Activated T-cell treated with anti-CD3 and anti-CD28 coated beads, Interleukin-2, amount 50 U/mL, for 72 hours (primary cell): ENCODE results near the gene DHCR7. TPM values are rescaled to one million over a fixed set of nuclear protein-coding genes. Genes with fewer than 3 reads are reported as not detected.

Source experiments
- ATAC-seq, 2 donors: fragments of 150-1000 bp; cut with Tn5 transposase; replicated peaks in 1 of 2; 2 replicates each; pipeline ENCODE4 v1.10.0; 2021; ENCODE audit warnings: moderate library complexity in 2 of 2, mild to moderate bottlenecking in 1 of 2
- DNase-seq, 2 donors: peaks; one replicate each; pipeline ENCODE4 v3.0.0; 2021 to 2022; ENCODE audit warnings: mixed read lengths in 1 of 2
- H3K27ac Mint-ChIP-seq: one replicate; pipeline ENCODE4 v1.8.0; 2022; ENCODE audit warnings: mild to moderate bottlenecking, moderate library complexity, mixed read lengths
- H3K27me3 Mint-ChIP-seq: one replicate; pipeline ENCODE4 v1.8.0; 2022; ENCODE audit warnings: low read depth, mixed read lengths
- H3K36me3 Mint-ChIP-seq, 2 donors: one replicate each; pipeline ENCODE4 v1.8.0; 2022; ENCODE audit warnings: mixed read lengths in 2 of 2, mild to moderate bottlenecking in 1 of 2; ENCODE audit not compliant: insufficient read depth in 2 of 2
- H3K4me1 Mint-ChIP-seq: one replicate; pipeline ENCODE4 v1.8.0; 2022; ENCODE audit warnings: low read depth, mixed read lengths
- H3K4me3 Mint-ChIP-seq, 2 donors: one replicate each; pipeline ENCODE4 v1.8.0; 2022; ENCODE audit warnings: mild to moderate bottlenecking in 2 of 2, mixed read lengths in 2 of 2, moderate library complexity in 2 of 2
- H3K9me3 Mint-ChIP-seq, 2 donors: one replicate each; pipeline ENCODE4 v1.8.0; 2022; ENCODE audit warnings: mixed read lengths in 2 of 2
- total RNA-seq, 2 donors: library from RNA; stranded (reverse); gene quantifications; one replicate each; pipeline ENCODE4 v1.2.3, GENCODE V29; 2022

The DHCR7 gene
- total RNA-seq, 2 donors from 2014 or later, result 22.2 to 23.4 TPM

- DNase-seq (no peak), ATAC-seq (no peak)
- Mint-ChIP-seq H3K27ac (peak overlapping the region; percentile 98), H3K36me3 (peaks cover 18 to 20% of the 10 kb centered on the region in 2 donors), H3K4me3 (peak overlapping the region; percentile 92 to 100), H3K4me1 (peaks cover 65% of the 10 kb centered on the region), H3K9me3 (peaks cover 4 to 5% of the 10 kb centered on the region in 2 donors), H3K27me3 (no peaks in the 10 kb centered on the region)
These were observed 1.4 kb upstream of the DHCR7 start for GRCh38 chr11:71449596-71449995.

DNA sequence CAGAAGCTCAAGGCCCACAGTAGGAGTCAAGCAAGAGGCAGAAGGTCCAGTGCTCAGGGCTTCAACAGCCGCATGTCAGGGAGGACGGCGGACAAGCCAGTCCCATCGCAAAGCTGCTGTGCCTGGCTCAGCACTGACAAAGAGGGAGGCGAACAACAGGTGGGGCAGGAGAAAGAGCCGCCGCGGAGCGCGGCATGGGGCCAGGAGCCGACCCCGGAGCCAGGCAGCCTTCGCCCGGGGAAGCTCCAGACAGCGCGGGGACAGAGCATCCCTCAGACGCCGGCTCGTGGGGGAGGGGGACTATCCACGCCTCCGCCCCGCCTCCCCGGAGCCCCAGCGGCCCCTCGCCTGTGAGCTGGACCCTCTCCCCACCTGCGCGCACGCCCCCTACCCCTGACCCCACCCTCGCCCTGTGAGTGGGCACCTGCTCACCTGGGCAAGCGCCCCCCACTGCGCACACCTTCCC lies 369 bp downstream of the DHCR7 start:
- H3K36me3 Mint-ChIP-seq, result peaks cover 18 to 24% of the 10 kb centered on the region in 2 donors
- DNase-seq, result peak; percentile 40 to 43
- peaks cover 4 to 5% of the 10 kb centered on the region in 2 donors for H3K9me3 Mint-ChIP-seq
- peaks cover 61% of the 10 kb centered on the region for H3K4me1 Mint-ChIP-seq
- H3K27ac Mint-ChIP-seq, result no peak overlapping the region
- ATAC-seq, result peak; percentile 17 to 22
- no peaks in the 10 kb centered on the region for H3K27me3 Mint-ChIP-seq
- H3K4me3 Mint-ChIP-seq, result peak overlapping the region; percentile 92 to 100

- DNase-seq, result no peak
- Mint-ChIP-seq H3K4me1 (peaks cover 57% of the 10 kb centered on the region), H3K36me3 (peaks cover 18 to 25% of the 10 kb centered on the region in 2 donors)
These were observed 1.1 kb downstream of the DHCR7 start for GRCh38 chr11:71446942-71447688.

DNA sequence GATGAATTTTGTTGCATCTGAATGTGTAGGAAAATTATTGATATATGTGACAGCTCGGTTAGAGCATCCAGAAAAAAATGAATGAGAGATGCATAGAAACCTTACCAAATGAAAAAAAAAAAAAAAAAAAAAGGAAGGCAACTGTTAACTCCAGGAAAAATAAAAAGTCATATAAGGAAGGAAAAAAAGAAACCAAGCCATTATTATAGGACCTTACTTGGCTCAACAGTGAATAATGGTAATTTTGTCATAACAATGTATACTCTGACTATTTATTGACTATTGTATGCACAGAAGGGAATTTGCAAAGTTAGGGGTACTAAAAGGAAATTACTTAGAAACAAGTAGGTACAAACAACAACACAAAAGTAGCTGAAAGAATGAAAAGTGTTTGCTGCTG lies 2.0 kb downstream of the DHCR7 start:
- ATAC-seq (no peak), DNase-seq (no peak)
- Mint-ChIP-seq H3K9me3 (peaks cover 4 to 5% of the 10 kb centered on the region in 2 donors), H3K36me3 (peaks cover 19 to 25% of the 10 kb centered on the region in 2 donors), H3K27ac (no peak overlapping the region), H3K4me1 (peaks cover 48% of the 10 kb centered on the region), H3K4me3 (peak overlapping the region in 1 of 2 donors; percentile 100), H3K27me3 (no peaks in the 10 kb centered on the region)

More at GRCh38 chr11:71446942-71447688, 1.1 kb downstream of the DHCR7 start:
- H3K27me3 Mint-ChIP-seq, result no peaks in the 10 kb centered on the region
- peak overlapping the region; percentile 92 to 100 for H3K4me3 Mint-ChIP-seq
- no peak for ATAC-seq
- H3K27ac Mint-ChIP-seq, result no peak overlapping the region
- H3K9me3 Mint-ChIP-seq, result peaks cover 4 to 5% of the 10 kb centered on the region in 2 donors

GRCh38 chr11:71444811-71445210 lies 3.4 kb downstream of the DHCR7 start:
- Mint-ChIP-seq H3K9me3 (peaks cover 4 to 5% of the 10 kb centered on the region in 2 donors), H3K27me3 (no peaks in the 10 kb centered on the region), H3K4me1 (peaks cover 34% of the 10 kb centered on the region), H3K36me3 (peaks cover 22 to 28% of the 10 kb centered on the region in 2 donors), H3K4me3 (no peak overlapping the region), H3K27ac (no peak overlapping the region)
- DNase-seq, result no peak
- no peak for ATAC-seq

DNA sequence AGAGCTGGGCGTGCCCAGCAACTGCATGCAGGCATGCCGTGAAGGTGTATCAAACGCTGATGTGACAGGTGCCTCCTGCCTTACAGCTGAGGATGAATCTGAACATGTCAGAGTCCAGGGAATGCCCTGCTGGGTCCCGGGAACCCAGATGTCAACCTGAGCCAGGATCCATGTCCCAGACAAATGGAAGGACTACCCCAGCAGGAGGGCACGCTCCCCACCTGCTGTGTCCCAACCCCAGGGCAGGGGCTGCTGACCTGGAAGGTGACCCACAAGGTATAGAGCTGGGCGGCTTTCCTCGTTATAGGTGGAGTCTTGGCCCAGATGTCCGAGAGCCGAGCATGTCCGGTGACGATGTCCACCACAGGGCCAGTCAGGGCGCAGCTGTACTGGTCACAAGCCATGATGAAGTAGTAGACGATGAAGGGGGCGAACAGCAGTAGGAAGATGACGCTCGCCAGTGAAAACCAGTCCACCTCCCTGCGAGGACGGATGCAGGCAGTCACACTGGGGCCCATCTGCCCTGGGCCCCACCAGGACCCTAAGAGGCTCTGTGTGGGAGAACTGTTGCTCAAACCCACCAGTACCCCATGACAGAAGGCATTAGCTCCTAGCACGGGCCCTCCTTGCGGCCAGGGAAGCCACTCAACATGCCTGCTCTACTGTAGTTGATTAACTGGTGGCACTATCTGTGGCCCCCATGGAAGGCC lies 4.3 kb downstream of the DHCR7 start:
- ATAC-seq (no peak), DNase-seq (no peak)
- H3K36me3 Mint-ChIP-seq, result peaks cover 19 to 30% of the 10 kb centered on the region in 2 donors
- H3K9me3 Mint-ChIP-seq, result peaks cover 4 to 5% of the 10 kb centered on the region in 2 donors
- H3K27me3 Mint-ChIP-seq, result no peaks in the 10 kb centered on the region
- no peak overlapping the region for H3K27ac Mint-ChIP-seq
- H3K4me1 Mint-ChIP-seq, result peaks cover 28% of the 10 kb centered on the region
- no peak overlapping the region for H3K4me3 Mint-ChIP-seq

DNA sequence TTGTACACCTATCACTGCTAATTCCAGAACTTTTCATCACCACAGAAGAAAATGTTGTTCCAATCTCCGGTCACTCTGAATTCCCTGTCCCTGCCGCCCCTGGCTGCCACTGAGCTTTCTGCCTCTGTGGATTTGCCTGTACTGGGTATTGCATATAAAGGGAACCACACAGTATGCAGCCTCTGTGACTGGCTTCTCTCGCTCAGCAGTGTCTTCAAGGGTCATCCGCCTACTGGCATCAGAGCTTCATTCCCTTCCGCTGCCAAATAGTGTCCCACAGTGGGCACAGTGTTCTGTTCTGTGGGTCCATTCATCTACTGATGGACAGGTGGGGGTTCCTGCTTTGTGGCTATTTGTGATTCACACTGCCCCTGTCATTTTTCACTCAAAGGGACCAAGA lies 5.3 kb downstream of the DHCR7 start:
- H3K36me3 Mint-ChIP-seq, result peaks cover 16 to 30% of the 10 kb centered on the region in 2 donors
- no peaks in the 10 kb centered on the region for H3K27me3 Mint-ChIP-seq

GRCh38 chr11:71442123-71442522 lies 6.1 kb downstream of the DHCR7 start:
- Mint-ChIP-seq H3K9me3 (peaks cover 4 to 5% of the 10 kb centered on the region in 2 donors), H3K27ac (no peak overlapping the region), H3K36me3 (peaks cover 16 to 30% of the 10 kb centered on the region in 2 donors), H3K27me3 (no peaks in the 10 kb centered on the region), H3K4me3 (no peak overlapping the region), H3K4me1 (peaks cover 21% of the 10 kb centered on the region)
- DNase-seq (no peak), ATAC-seq (no peak)

More for the DNA sequence above, 5.3 kb downstream of the DHCR7 start:
- Mint-ChIP-seq H3K27ac (no peak overlapping the region), H3K9me3 (peaks cover 4 to 5% of the 10 kb centered on the region in 2 donors), H3K4me3 (no peak overlapping the region), H3K4me1 (peaks cover 28% of the 10 kb centered on the region)
- DNase-seq (no peak), ATAC-seq (no peak)

GRCh38 chr11:71441251-71441650 lies 6.9 kb downstream of the DHCR7 start:
- H3K36me3 Mint-ChIP-seq, result peaks cover 13 to 27% of the 10 kb centered on the region in 2 donors
- ATAC-seq, result no peak

DNA sequence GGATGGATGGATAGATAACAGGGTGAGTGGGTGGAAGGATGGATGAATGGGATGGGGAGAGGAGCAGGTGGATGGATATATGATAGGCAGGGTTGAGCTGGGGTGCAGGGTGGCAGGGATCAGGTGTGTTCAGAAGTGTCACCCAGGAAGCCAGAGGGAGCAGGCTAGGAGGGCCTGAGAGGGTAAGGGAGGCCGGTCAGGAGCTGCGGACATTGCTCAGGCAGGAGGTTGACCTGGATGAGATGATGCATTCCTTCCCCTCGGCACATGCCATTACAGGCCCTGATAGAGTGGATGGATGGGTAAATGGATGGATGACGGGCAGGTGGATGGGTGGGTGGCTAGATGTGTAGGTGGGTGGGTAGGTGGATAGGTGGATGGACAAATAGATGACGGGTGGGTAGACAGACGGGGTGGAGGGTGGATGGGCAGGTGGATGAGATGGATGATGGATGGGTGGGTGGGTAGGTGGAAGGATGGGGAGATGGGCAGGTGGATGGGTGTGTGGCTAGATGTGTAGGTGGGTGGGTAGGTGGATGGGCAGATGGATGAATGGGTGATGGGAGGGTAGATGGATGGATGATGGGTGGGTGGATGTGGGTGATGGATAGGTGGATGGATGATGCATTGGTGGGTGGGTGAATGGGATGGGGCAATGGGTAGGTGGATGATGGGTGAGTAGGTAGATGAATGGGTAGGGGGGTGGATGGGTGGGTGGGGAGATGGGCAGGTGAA lies 8.0 kb downstream of the DHCR7 start:
- no peak overlapping the region for H3K27ac Mint-ChIP-seq
- no peaks in the 10 kb centered on the region for H3K9me3 Mint-ChIP-seq
- DNase-seq (no peak), ATAC-seq (no peak)
- H3K36me3 Mint-ChIP-seq, result peaks cover 6 to 16% of the 10 kb centered on the region in 2 donors
- no peak overlapping the region for H3K4me3 Mint-ChIP-seq
- H3K4me1 Mint-ChIP-seq, result peaks cover 2% of the 10 kb centered on the region
- H3K27me3 Mint-ChIP-seq, result no peaks in the 10 kb centered on the region

More at GRCh38 chr11:71441251-71441650, 6.9 kb downstream of the DHCR7 start:
- H3K4me1 Mint-ChIP-seq, result peaks cover 12% of the 10 kb centered on the region
- no peaks in the 10 kb centered on the region for H3K27me3 Mint-ChIP-seq
- H3K9me3 Mint-ChIP-seq, result peaks cover 4% of the 10 kb centered on the region in 2 donors
- DNase-seq, result no peak
- H3K4me3 Mint-ChIP-seq, result no peak overlapping the region
- H3K27ac Mint-ChIP-seq, result no peak overlapping the region

DNA sequence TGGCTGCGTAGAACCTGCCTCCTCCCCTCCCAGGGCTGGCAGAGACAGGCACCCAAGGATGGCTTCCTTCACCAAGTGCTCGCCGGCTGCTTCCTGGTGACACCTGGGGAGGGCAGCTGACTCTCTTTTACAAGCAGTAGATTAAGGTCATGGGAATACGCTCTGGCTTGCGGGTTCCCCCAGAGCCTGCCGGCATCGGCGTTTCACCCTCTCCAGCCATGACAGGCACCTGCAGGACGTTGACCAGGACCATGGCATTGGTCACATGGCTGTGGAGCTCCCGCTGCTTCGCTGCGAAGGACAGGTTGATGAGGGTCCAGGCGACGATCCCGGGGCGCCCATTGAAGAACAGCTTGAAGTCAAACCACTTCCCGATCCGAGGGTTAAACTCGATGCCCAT lies 9.5 kb downstream of the DHCR7 start:
- Mint-ChIP-seq H3K4me3 (no peak overlapping the region), H3K27ac (no peak overlapping the region), H3K27me3 (no peaks in the 10 kb centered on the region), H3K4me1 (no peaks in the 10 kb centered on the region), H3K9me3 (no peaks in the 10 kb centered on the region), H3K36me3 (peaks cover 4 to 11% of the 10 kb centered on the region in 2 donors)
- DNase-seq (no peak), ATAC-seq (no peak)

GRCh38 chr11:71437879-71438278 lies 10.3 kb downstream of the DHCR7 start:
- no peaks in the 10 kb centered on the region for H3K9me3 Mint-ChIP-seq
- no peak overlapping the region for H3K27ac Mint-ChIP-seq
- no peak overlapping the region for H3K4me3 Mint-ChIP-seq
- ATAC-seq (no peak), DNase-seq (no peak)
- no peaks in the 10 kb centered on the region for H3K27me3 Mint-ChIP-seq
- peaks cover 4 to 9% of the 10 kb centered on the region in 2 donors for H3K36me3 Mint-ChIP-seq
- H3K4me1 Mint-ChIP-seq, result no peaks in the 10 kb centered on the region

- Mint-ChIP-seq H3K27ac (no peak overlapping the region), H3K4me3 (no peak overlapping the region), H3K4me1 (no peaks in the 10 kb centered on the region), H3K9me3 (no peaks in the 10 kb centered on the region), H3K27me3 (no peaks in the 10 kb centered on the region), H3K36me3 (peaks cover 4 to 7% of the 10 kb centered on the region in 2 donors)
- DNase-seq (no peak), ATAC-seq (no peak)
These were observed 10.8 kb downstream of the DHCR7 start for GRCh38 chr11:71437399-71437798.
